Measurements from ENCODE around the gene IGF2.

The IGF2 gene

DNA sequence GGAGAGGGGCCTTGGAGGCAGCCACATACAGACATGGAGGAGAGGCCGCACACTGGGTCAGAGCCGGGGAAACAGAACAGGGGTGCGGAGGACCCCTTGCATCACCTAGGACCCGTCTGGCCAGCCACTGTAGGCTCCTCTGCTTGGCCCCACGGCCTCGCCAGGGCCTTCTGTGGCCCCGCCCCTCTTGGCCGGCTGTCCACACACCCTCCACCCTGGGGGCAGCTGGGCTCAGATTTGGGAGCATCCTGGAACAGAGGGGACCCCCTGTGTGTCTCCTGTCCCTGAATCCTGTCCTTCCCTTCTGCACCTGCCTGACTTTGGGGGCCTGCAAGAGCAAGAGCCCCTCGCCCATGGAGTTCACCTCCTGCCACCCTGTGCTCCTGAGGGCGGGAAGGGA lies 40.3 kb upstream of the IGF2 start:
- no peak for TF ChIP-seq FOXP2 (optimal IDR thresholded peaks at IDR 0.05; ENCODE audit: borderline replicate concordance, extremely low read depth, extremely low read length, insufficient read depth)
- TF ChIP-seq, protein P1, sequence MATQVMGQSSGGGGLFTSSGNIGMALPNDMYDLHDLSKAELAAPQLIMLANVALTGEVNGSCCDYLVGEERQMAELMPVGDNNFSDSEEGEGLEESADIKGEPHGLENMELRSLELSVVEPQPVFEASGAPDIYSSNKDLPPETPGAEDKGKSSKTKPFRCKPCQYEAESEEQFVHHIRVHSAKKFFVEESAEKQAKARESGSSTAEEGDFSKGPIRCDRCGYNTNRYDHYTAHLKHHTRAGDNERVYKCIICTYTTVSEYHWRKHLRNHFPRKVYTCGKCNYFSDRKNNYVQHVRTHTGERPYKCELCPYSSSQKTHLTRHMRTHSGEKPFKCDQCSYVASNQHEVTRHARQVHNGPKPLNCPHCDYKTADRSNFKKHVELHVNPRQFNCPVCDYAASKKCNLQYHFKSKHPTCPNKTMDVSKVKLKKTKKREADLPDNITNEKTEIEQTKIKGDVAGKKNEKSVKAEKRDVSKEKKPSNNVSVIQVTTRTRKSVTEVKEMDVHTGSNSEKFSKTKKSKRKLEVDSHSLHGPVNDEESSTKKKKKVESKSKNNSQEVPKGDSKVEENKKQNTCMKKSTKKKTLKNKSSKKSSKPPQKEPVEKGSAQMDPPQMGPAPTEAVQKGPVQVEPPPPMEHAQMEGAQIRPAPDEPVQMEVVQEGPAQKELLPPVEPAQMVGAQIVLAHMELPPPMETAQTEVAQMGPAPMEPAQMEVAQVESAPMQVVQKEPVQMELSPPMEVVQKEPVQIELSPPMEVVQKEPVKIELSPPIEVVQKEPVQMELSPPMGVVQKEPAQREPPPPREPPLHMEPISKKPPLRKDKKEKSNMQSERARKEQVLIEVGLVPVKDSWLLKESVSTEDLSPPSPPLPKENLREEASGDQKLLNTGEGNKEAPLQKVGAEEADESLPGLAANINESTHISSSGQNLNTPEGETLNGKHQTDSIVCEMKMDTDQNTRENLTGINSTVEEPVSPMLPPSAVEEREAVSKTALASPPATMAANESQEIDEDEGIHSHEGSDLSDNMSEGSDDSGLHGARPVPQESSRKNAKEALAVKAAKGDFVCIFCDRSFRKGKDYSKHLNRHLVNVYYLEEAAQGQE (IDR thresholded peaks at IDR 0.05; ENCODE audit: insufficient read depth in 1 of 2, low read depth in 2 of 2, low read length in 2 of 2): no peak
- no peak for TF ChIP-seq TAF1 (IDR thresholded peaks at IDR 0.05; ENCODE audit: borderline replicate concordance, insufficient read depth, low read length)
- no peak for TF ChIP-seq SIN3A (IDR thresholded peaks at IDR 0.05; ENCODE audit: borderline replicate concordance, insufficient read depth, low read length)
- TF ChIP-seq POLR2AphosphoS5 (IDR thresholded peaks at IDR 0.05; ENCODE audit: low read depth, low read length): no peak

DNA sequence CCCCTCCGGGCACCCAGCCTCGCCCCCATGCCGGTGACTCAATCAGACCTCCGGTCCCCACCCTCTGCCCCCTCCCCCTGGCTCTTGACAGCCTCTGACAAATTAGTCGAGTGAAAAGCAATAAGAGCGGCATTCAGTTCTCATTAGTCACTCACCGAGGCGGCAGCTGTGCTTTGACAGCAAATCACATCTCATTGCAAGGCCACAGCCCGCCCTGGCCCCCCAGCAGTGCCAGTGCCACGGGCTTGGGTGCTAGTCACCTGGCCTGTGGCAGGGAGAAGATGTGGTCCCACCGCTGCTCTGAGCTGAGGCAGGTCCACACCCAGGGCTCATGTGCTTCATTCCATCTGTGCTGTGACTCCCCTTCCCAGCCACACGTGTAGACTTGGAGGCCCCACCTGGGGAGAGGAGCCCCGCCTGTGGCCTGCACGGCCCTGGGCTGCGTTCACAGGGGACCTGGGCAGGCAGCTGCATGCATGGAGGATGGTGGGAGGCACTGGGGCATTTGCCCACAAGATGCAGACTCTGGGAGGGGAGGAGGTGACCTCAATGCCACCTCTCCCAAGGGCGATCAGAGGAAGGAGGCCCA lies 39.8 kb upstream of the IGF2 start:
- TF ChIP-seq, protein P1 (IDR thresholded peaks at IDR 0.05; ENCODE audit: insufficient read depth in 1 of 2, low read depth in 2 of 2, low read length in 2 of 2): no peak

DNA sequence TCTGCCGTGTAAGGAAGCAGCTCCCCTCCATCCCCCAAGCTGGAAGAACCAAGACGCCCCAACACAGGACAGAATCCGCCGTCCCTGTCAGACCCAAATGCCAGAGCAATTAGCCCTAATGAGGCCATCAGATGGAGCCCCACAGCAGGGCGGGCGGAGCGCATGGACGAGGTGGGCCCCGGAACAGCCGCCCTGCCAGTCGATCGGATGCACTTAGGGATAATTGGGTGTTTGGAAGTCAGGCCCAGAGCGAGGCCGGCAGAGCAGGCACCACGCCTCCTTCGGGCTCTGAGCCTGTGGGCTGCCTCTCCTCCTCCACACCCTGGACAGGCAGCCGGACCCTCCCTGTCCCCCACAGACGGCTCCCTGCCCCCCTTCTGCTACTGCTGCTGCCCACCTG lies 37.9 kb upstream of the IGF2 start:
- TF ChIP-seq POLR2AphosphoS5 (IDR thresholded peaks at IDR 0.05; ENCODE audit: low read depth, low read length): no peak
- TF ChIP-seq FOXP2 (optimal IDR thresholded peaks at IDR 0.05; ENCODE audit: borderline replicate concordance, extremely low read depth, extremely low read length, insufficient read depth): no peak

DNA sequence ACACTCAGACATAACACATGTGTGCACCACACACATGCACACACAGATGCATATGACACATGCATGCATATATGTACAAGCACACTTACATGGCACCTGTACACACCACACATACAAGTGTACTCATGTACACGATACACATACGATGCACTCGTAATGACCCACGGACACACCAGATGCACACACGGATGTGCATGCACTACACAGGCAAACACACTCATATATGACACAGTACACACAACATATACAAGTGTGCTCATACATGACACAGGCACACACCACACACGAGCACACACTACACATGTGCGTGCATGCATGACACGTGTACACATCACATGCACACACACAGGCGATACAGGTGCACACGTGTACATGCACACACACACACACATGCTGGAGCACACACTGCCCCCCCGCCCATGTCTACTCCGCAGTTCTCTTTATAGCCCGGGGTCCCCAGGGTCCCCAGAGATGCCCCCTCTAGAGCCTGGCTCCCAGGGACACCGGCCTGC lies 37.3 kb upstream of the IGF2 start:
- no peak for TF ChIP-seq FOXP2 (optimal IDR thresholded peaks at IDR 0.05; ENCODE audit: borderline replicate concordance, extremely low read depth, extremely low read length, insufficient read depth)
- TF ChIP-seq SIN3A (IDR thresholded peaks at IDR 0.05; ENCODE audit: borderline replicate concordance, insufficient read depth, low read length): no peak
- TF ChIP-seq, protein P1 (IDR thresholded peaks at IDR 0.05; ENCODE audit: insufficient read depth in 1 of 2, low read depth in 2 of 2, low read length in 2 of 2): no peak
- no peak for TF ChIP-seq POLR2AphosphoS5 (IDR thresholded peaks at IDR 0.05; ENCODE audit: low read depth, low read length)
- no peak for TF ChIP-seq TAF1 (IDR thresholded peaks at IDR 0.05; ENCODE audit: borderline replicate concordance, insufficient read depth, low read length)

DNA sequence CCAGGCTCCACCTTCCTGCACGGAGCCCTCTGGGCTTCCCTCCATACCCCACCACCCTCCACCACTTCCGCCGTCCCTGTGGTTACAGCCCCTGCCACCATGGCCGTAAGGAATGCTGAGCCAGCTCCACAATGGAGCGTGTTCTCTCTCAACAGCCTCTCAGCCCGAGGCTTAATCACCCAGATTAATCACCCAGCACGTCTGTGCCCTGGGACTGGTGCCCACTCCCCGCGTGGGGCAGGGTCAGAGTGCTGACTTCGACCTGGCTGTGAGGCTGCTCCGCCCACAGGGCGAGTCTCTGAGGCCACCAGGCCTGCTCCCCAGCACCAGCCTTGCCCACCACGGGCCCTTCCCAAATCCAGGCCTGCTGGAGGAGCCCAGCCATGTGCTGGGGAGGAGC lies 36.5 kb upstream of the IGF2 start:
- TF ChIP-seq, protein P1 (IDR thresholded peaks at IDR 0.05; ENCODE audit: insufficient read depth in 1 of 2, low read depth in 2 of 2, low read length in 2 of 2): no peak
- TF ChIP-seq TAF1 (IDR thresholded peaks at IDR 0.05; ENCODE audit: borderline replicate concordance, insufficient read depth, low read length): no peak
- no peak for TF ChIP-seq FOXP2 (optimal IDR thresholded peaks at IDR 0.05; ENCODE audit: borderline replicate concordance, extremely low read depth, extremely low read length, insufficient read depth)
- no peak for TF ChIP-seq POLR2AphosphoS5 (IDR thresholded peaks at IDR 0.05; ENCODE audit: low read depth, low read length)
- no peak for TF ChIP-seq SIN3A (IDR thresholded peaks at IDR 0.05; ENCODE audit: borderline replicate concordance, insufficient read depth, low read length)
